Gastrocnemius medialis (tissue), 4 donors: ENCODE data around the gene SLC6A19.

Experiments
- CTCF ChIP-seq, 5 experiments: fragments of 450-650 bp in 3 of 5; fragments of 200-600 bp in 2 of 5; sonication (generic) in 2 of 5; IDR thresholded peaks in 4 of 5; conservative IDR thresholded peaks in 1 of 5; 1 replicate in 4 of 5; 2 replicates in 1 of 5; pipeline ENCODE4 v1.5.1; 2016 to 2019; ENCODE audit warnings: antibody characterized with exemption in 5 of 5, mild to moderate bottlenecking in 3 of 5, moderate library complexity in 3 of 5
- POLR2A ChIP-seq, 2 donors: fragments of 450-650 bp; IDR thresholded peaks; one replicate each; pipeline ENCODE4 v1.6.1; 2017; ENCODE audit warnings: antibody characterized with exemption in 2 of 2, mild to moderate bottlenecking in 2 of 2, moderate library complexity in 2 of 2

DNA sequence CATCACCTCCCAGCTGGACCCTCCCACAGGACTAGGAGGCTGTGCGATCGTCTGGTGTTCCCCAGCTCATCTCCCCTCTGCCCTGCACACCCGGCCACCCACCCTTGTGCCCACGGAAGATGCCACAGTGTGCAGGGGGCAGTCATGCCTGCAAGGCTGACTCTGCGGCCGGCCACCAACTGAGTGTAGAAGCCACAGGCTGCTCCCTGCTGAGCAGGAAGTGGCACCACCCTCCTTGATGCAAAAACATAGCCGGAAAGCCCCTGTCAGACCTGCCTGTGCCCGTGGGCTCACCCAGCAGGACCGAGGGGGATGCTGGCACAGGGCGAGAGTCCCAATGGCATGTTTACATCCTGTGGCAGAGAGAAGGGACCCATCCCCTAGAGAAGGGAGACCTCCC is 49.2 kb upstream of the SLC6A19 start:
- TF ChIP-seq CTCF (IDR thresholded peaks at IDR 0.05 in 4 of 5, conservative IDR thresholded peaks at IDR 0.05 in 1 of 5), result no peak
- no peak for TF ChIP-seq POLR2A (IDR thresholded peaks at IDR 0.05)
